ENCODE results near the gene PLEKHD1. TPM values are rescaled to one million over a fixed set of nuclear protein-coding genes. Genes with fewer than 3 reads are reported as not detected.
"Not testable (repeated sequence)": the region's sequence is repeated elsewhere in the genome, so short reads cannot be mapped to it uniquely, and the experiment has no call there.

Gene PLEKHD1
- total and polyA plus RNA-seq, 2 of the 8 experiments (the other 6 are each of a cell fraction or from before 2014, with no cell fraction given) = 0.24 to 0.48 TPM

DNA sequence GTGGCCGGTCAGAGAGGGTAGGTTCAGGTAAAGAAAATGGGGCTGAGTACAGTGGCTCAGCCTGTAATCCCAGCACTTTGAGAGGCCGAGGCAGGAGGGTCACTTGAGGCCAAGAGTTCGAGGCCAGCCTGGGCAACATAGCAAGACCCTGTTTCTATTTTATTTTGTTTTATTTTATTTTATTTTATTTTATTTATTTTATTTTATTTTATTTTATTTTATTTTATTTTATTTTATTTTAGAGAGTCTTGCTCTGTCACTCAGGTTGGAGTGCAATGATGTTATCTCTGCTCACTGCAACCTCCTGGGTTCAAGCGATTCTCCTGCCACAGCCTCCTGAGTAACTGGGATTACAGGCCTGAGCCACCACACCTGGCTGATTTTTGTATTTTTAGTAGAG, 13.3 kb downstream of the PLEKHD1 start:
- H4K5ac ChIP-seq (ENCODE audit: insufficient read length, low read depth, low read length); H2AFZ ChIP-seq (ENCODE audit: low read length); H4K8ac ChIP-seq (ENCODE audit: extremely low read depth, insufficient read depth, low read length); H2AK5ac ChIP-seq (ENCODE audit: low read depth, low read length); H3K4me2 ChIP-seq (ENCODE audit: insufficient read depth in 1 of 2, low read depth in 2 of 2, low read length in 2 of 2); H3K4ac ChIP-seq (replicated peaks; ENCODE audit: insufficient read length, low read depth, low read length); H3K9ac ChIP-seq (replicated peaks in 1 of 4; ENCODE audit: extremely low read depth in 1 of 4, low read depth in 3 of 4, low read length in 3 of 4); FAIRE-seq; DNase-seq (ENCODE audit: low read depth in 1 of 2, low spot score in 2 of 2); H3K56ac ChIP-seq (replicated peaks; ENCODE audit: insufficient read length, low read depth, low read length); H3K4me1 ChIP-seq (replicated peaks in 1 of 4; ENCODE audit: control insufficient read depth in 3 of 4, insufficient read depth in 4 of 4, low read length in 3 of 4); H3K18ac ChIP-seq (ENCODE audit: extremely low read depth, low read length); H3K9me3 ChIP-seq (ENCODE audit: insufficient read depth in 2 of 2, low read depth in 1 of 2, low read length in 1 of 2); H3K36me3 ChIP-seq (ENCODE audit: control insufficient read depth in 2 of 4, insufficient read depth in 4 of 4, low read length in 3 of 4); H2BK20ac ChIP-seq (ENCODE audit: low read length); H2BK5ac ChIP-seq (ENCODE audit: low read depth, low read length); H2BK12ac ChIP-seq (ENCODE audit: low read depth, low read length); H4K20me1 ChIP-seq (replicated peaks in 1 of 2; ENCODE audit: control insufficient read depth in 1 of 2, insufficient read depth in 2 of 2, low read length in 2 of 2); H3K4me3 ChIP-seq (ENCODE audit: extremely low read depth in 1 of 4, insufficient read depth in 2 of 4, low read depth in 3 of 4, low read length in 4 of 4); H3K23me2 ChIP-seq (ENCODE audit: low read depth, low read length); POLR2A ChIA-PET (ENCODE audit: partially characterized antibody); H4K91ac ChIP-seq (replicated peaks; ENCODE audit: insufficient read length, low read length); H3K79me2 ChIP-seq (ENCODE audit: control insufficient read depth in 1 of 2, insufficient read depth in 2 of 2, low read length in 2 of 2); H2BK120ac ChIP-seq (replicated peaks; ENCODE audit: low read depth, low read length); H2BK15ac ChIP-seq (ENCODE audit: low read length); H3K14ac ChIP-seq (ENCODE audit: insufficient read length); H3K79me1 ChIP-seq (ENCODE audit: low read depth, low read length); H3K27me3 ChIP-seq (replicated peaks in 1 of 4; ENCODE audit: control insufficient read depth in 3 of 4, extremely low read depth in 1 of 4, insufficient read depth in 3 of 4, low read length in 3 of 4); H3K23ac ChIP-seq (ENCODE audit: insufficient read length); H3K27ac ChIP-seq (ENCODE audit: low read depth, low read length): not testable (repeated sequence)
- 90% methylated on average over 4 of the region's 4 CpGs; no CpG with 5 or more reads in 1 of the 2 experiments for WGBS, 2 experiments (ENCODE audit: extremely low coverage in 1 of 2, insufficient coverage in 1 of 2, insufficient read length in 1 of 2, insufficient replicate concordance in 2 of 2, low coverage in 1 of 2, low lambda C conversion rate in 2 of 2, missing lambda C conversion rate in 1 of 2)
- CTCF ChIA-PET (ENCODE audit: partially characterized antibody) = interaction anchor here (1.1 to 2.8 kb wide), 2 partner anchors 23 to 83 kb away, joined by 3 to 12 read pairs; no protein-coding TSS in a partner anchor

DNA sequence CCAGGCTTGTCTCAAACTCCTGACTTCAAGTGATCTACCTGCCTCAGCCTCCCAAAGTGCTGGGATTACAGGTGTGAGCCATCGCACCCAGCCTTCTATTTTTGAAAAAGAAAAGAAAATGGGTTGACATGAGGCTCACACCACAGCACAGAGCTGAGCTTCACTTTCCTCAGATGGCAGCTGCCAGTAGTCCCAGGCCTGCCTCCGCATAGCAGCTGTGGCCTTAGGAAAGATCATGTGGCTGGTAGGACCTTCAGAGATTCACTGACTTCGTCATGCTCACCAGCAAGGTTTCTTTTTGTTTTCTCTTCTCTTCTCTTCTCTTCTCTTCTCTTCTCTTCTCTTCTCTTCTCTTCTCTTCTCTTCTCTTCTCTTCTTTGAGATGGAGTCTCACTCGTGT, 13.8 kb downstream of the PLEKHD1 start:
- H2BK120ac ChIP-seq (replicated peaks; ENCODE audit: low read depth, low read length); H4K5ac ChIP-seq (ENCODE audit: insufficient read length, low read depth, low read length); FAIRE-seq; H3K4ac ChIP-seq (replicated peaks; ENCODE audit: insufficient read length, low read depth, low read length); H3K23me2 ChIP-seq (ENCODE audit: low read depth, low read length); H3K79me1 ChIP-seq (ENCODE audit: low read depth, low read length); H3K27me3 ChIP-seq (replicated peaks in 1 of 4; ENCODE audit: control insufficient read depth in 3 of 4, extremely low read depth in 1 of 4, insufficient read depth in 3 of 4, low read length in 3 of 4); H2BK5ac ChIP-seq (ENCODE audit: low read depth, low read length); H2BK20ac ChIP-seq (ENCODE audit: low read length); H3K14ac ChIP-seq (ENCODE audit: insufficient read length); H3K9me3 ChIP-seq (ENCODE audit: insufficient read depth in 2 of 2, low read depth in 1 of 2, low read length in 1 of 2); H4K8ac ChIP-seq (ENCODE audit: extremely low read depth, insufficient read depth, low read length); H4K91ac ChIP-seq (replicated peaks; ENCODE audit: insufficient read length, low read length); POLR2A ChIA-PET (ENCODE audit: partially characterized antibody); H3K4me3 ChIP-seq (ENCODE audit: extremely low read depth in 1 of 4, insufficient read depth in 2 of 4, low read depth in 3 of 4, low read length in 4 of 4); DNase-seq (ENCODE audit: low read depth in 1 of 2, low spot score in 2 of 2); H4K20me1 ChIP-seq (replicated peaks in 1 of 2; ENCODE audit: control insufficient read depth in 1 of 2, insufficient read depth in 2 of 2, low read length in 2 of 2); H2BK15ac ChIP-seq (ENCODE audit: low read length); H3K27ac ChIP-seq (ENCODE audit: low read depth, low read length); H3K18ac ChIP-seq (ENCODE audit: extremely low read depth, low read length); H3K23ac ChIP-seq (ENCODE audit: insufficient read length); H3K9ac ChIP-seq (replicated peaks in 1 of 4; ENCODE audit: extremely low read depth in 1 of 4, low read depth in 3 of 4, low read length in 3 of 4); H3K79me2 ChIP-seq (ENCODE audit: control insufficient read depth in 1 of 2, insufficient read depth in 2 of 2, low read length in 2 of 2); H3K4me2 ChIP-seq (ENCODE audit: insufficient read depth in 1 of 2, low read depth in 2 of 2, low read length in 2 of 2); H3K36me3 ChIP-seq (ENCODE audit: control insufficient read depth in 2 of 4, insufficient read depth in 4 of 4, low read length in 3 of 4); H3K56ac ChIP-seq (replicated peaks; ENCODE audit: insufficient read length, low read depth, low read length); H2BK12ac ChIP-seq (ENCODE audit: low read depth, low read length); H2AFZ ChIP-seq (ENCODE audit: low read length); H3K4me1 ChIP-seq (replicated peaks in 1 of 4; ENCODE audit: control insufficient read depth in 3 of 4, insufficient read depth in 4 of 4, low read length in 3 of 4); H2AK5ac ChIP-seq (ENCODE audit: low read depth, low read length): not testable (repeated sequence)
- 93% methylated on average over 4 of the region's 4 CpGs; no CpG with 5 or more reads in 1 of the 2 experiments for WGBS, 2 experiments (ENCODE audit: extremely low coverage in 1 of 2, insufficient coverage in 1 of 2, insufficient read length in 1 of 2, insufficient replicate concordance in 2 of 2, low coverage in 1 of 2, low lambda C conversion rate in 2 of 2, missing lambda C conversion rate in 1 of 2)
- CTCF ChIA-PET (ENCODE audit: partially characterized antibody) = interaction anchor here (0.7 to 2.8 kb wide), 6 partner anchors 10 to 83 kb away, joined by 3 to 13 read pairs (median 4); no protein-coding TSS in a partner anchor
